ENCODE data around the gene CCDC136.

CCDC136 gene

GRCh38 chr7:128827971-128828711 is 36.4 kb downstream of the CCDC136 start:
- H3K4me3 ChIP-seq (ENCODE audit: low read length), result no peak overlapping the region
- no peak for DNase-seq (ENCODE audit: low read depth, low spot score)

GRCh38 chr7:128829391-128830166 is 37.8 kb downstream of the CCDC136 start:
- DNase-seq (ENCODE audit: low read depth, low spot score), result no peak
- no peak overlapping the region for H3K4me3 ChIP-seq (ENCODE audit: low read length)

GRCh38 chr7:128830231-128831177 is 38.7 kb downstream of the CCDC136 start, which contains the start of gene FLNC:
Gene FLNC (plus strand): TSS chr7:128830406. CDS start chr7:128830638, 232 bp downstream.
- H3K4me3 ChIP-seq (ENCODE audit: low read length), result no peak within 1 kb of the TSS

GRCh38 chr7:128831178-128831993 is 39.6 kb downstream of the CCDC136 start:
- H3K4me3 ChIP-seq (ENCODE audit: low read length), result no peak overlapping the region
- DNase-seq (ENCODE audit: low read depth, low spot score), result peak; percentile 18

More at GRCh38 chr7:128830231-128831177, 38.7 kb downstream of the CCDC136 start, which contains the start of gene FLNC:
- no peak for DNase-seq (ENCODE audit: low read depth, low spot score)

- no peak overlapping the region for H3K4me3 ChIP-seq (ENCODE audit: low read length)
- no peak for DNase-seq (ENCODE audit: low read depth, low spot score)
Observed at GRCh38 chr7:128831994-128832879, 40.5 kb downstream of the CCDC136 start.

- no peak overlapping the region for H3K4me3 ChIP-seq (ENCODE audit: low read length)
- no peak for DNase-seq (ENCODE audit: low read depth, low spot score)
Observed at GRCh38 chr7:128832880-128833147, 41.0 kb downstream of the CCDC136 start.

GRCh38 chr7:128833148-128833945 is 41.6 kb downstream of the CCDC136 start:
- DNase-seq (ENCODE audit: low read depth, low spot score), result no peak
- no peak overlapping the region for H3K4me3 ChIP-seq (ENCODE audit: low read length)

GRCh38 chr7:128833946-128834325 is 42.2 kb downstream of the CCDC136 start:
- DNase-seq (ENCODE audit: low read depth, low spot score), result no peak
- no peak overlapping the region for H3K4me3 ChIP-seq (ENCODE audit: low read length)

- H3K4me3 ChIP-seq (ENCODE audit: low read length), result no peak overlapping the region
- DNase-seq (ENCODE audit: low read depth, low spot score), result no peak
Observed at GRCh38 chr7:128835231-128835751, 43.5 kb downstream of the CCDC136 start.

GRCh38 chr7:128835790-128836641 is 44.2 kb downstream of the CCDC136 start:
- no peak overlapping the region for H3K4me3 ChIP-seq (ENCODE audit: low read length)
- DNase-seq (ENCODE audit: low read depth, low spot score), result no peak

- H3K4me3 ChIP-seq (ENCODE audit: low read length), result no peak overlapping the region
- no peak for DNase-seq (ENCODE audit: low read depth, low spot score)
Observed at GRCh38 chr7:128836729-128837348, 45.1 kb downstream of the CCDC136 start.

- no peak for DNase-seq (ENCODE audit: low read depth, low spot score)
- no peak overlapping the region for H3K4me3 ChIP-seq (ENCODE audit: low read length)
Observed at GRCh38 chr7:128837521-128837921, 45.8 kb downstream of the CCDC136 start.

- no peak overlapping the region for H3K4me3 ChIP-seq (ENCODE audit: low read length)
- no peak for DNase-seq (ENCODE audit: low read depth, low spot score)
Observed at GRCh38 chr7:128838109-128838779, 46.5 kb downstream of the CCDC136 start.

GRCh38 chr7:128838981-128839731 is 47.4 kb downstream of the CCDC136 start:
- H3K4me3 ChIP-seq (ENCODE audit: low read length), result no peak overlapping the region
- no peak for DNase-seq (ENCODE audit: low read depth, low spot score)
